MM.1S (cell line): ENCODE data around the gene CFAP57.

Experiments
- CTCF ChIP-seq: fragments of 300-600 bp; sonication (generic); IDR thresholded peaks from 2 replicates; pipeline ENCODE4 v1.5.1; 2016; ENCODE audit warnings: antibody characterized with exemption, low read length, mixed read lengths
- EZH2 ChIP-seq: fragments of 300-600 bp; sonication (generic); optimal IDR thresholded peaks from 2 replicates; pipeline ENCODE3; 2017; ENCODE audit warnings: low read depth, mild to moderate bottlenecking, antibody characterized with exemption, low read length, mixed read lengths
- EZH2phosphoT487 ChIP-seq: fragments of 300-600 bp; sonication (generic); IDR thresholded peaks from 2 replicates; pipeline ENCODE4 v1.6.1; 2018; ENCODE audit warnings: antibody characterized with exemption, low read length

GRCh38 chr1:43217747-43218146 is 45.6 kb downstream of the CFAP57 start:
- TF ChIP-seq EZH2 (no peak), CTCF (no peak), EZH2phosphoT487 (no peak)
